Measurements from ENCODE around the gene LRRN3.

LRRN3 gene

DNA sequence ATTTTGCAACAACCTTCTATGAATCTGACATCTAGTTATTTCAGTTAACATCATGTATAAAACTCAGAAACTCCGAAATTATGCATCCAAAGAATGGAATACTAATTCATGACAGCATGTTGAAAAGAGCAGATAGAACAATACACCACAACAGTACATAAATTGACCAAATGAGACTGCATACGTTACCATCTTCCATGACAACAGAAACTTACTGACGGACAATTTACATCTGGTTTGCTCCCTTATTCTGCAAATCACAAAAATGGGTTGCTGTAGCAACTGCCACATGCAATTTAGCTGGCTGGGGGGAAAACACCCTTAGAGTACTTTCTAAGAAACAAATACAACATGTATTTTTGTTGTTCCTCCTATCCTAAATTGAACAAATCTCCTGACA lies 14.3 kb downstream of the LRRN3 start:
- in situ Hi-C loops (cut with MboI; ENCODE audit: low pct_unique_long_range_greater_than_20kb, low sequenced_read_pairs, unreplicated experiment), result no loop called here
- DNase-seq (ENCODE audit: low spot score), result no peak
- no peak for TF ChIP-seq CTCF (IDR thresholded peaks at IDR 0.05; ENCODE audit: extremely low read depth, insufficient read depth, missing control alignments)

DNA sequence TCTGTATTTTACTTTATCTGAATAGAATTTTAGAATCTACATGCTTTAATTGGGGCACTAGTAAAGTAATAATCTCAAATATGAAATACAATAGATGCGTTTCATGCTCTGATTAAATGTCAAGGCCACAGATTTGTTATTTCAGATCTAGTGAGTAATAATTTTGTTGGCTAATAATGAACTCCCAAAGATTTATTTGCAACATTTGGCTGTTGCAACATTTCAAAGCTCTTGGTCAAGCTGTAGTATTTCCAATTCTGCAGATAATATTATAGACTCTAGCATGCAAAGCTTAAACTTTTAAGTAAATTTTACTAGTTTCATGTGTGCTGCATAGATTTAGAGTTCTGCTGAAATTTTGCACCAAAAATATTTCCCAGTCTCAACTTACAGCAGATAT lies 16.7 kb downstream of the LRRN3 start:
- TF ChIP-seq CTCF (IDR thresholded peaks at IDR 0.05; ENCODE audit: extremely low read depth, insufficient read depth, missing control alignments), result no peak
- no peak for DNase-seq (ENCODE audit: low spot score)
- in situ Hi-C loops (cut with MboI; ENCODE audit: low pct_unique_long_range_greater_than_20kb, low sequenced_read_pairs, unreplicated experiment), result no loop called here

DNA sequence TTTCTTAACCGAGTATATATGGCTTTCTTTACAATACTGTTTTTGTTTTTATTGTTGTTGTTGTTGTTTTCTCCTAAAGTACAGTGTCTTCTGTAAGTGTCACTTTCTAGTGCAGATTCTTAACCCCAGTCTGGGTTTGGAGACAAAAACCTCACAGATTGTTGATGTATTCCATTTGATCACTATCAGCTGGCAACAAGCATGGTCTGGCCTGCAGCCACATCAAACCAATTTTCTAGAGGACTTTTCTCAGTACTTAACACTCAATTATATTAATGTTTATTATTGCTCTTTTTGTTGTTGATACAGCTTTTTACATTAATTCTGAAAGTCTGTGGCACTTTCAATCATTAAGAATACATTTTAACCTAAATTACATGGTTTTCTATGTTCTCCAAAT lies 17.1 kb downstream of the LRRN3 start:
- in situ Hi-C loops (cut with MboI; ENCODE audit: low pct_unique_long_range_greater_than_20kb, low sequenced_read_pairs, unreplicated experiment), result no loop called here
- DNase-seq (ENCODE audit: low spot score), result no peak
- no peak for TF ChIP-seq CTCF (IDR thresholded peaks at IDR 0.05; ENCODE audit: extremely low read depth, insufficient read depth, missing control alignments)

GRCh38 chr7:111108496-111108895 lies 17.6 kb downstream of the LRRN3 start:
- no peak for DNase-seq (ENCODE audit: low spot score)
- TF ChIP-seq CTCF (IDR thresholded peaks at IDR 0.05; ENCODE audit: extremely low read depth, insufficient read depth, missing control alignments), result no peak
- in situ Hi-C loops (cut with MboI; ENCODE audit: low pct_unique_long_range_greater_than_20kb, low sequenced_read_pairs, unreplicated experiment), result no loop called here

DNA sequence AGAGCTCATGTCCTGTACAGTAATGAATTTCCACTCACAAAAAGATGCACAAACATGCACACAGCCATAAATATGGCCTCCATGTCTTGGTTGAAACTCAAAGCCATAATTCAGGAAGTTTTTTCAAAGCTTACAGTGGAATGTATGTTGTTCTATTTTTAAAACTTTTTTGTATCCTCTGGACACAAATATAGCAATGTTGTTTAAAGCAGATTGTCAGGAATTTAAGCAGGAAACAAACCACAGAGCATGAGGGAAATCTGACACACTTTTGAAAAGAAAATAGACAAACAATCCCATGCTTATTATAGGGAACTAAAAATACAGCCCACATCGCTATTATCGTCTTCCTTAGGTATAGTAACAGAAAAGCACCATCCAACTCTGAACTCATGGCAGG lies 21.5 kb downstream of the LRRN3 start:
- in situ Hi-C loops (cut with MboI; ENCODE audit: low pct_unique_long_range_greater_than_20kb, low sequenced_read_pairs, unreplicated experiment), result no loop called here
- no peak for TF ChIP-seq CTCF (IDR thresholded peaks at IDR 0.05; ENCODE audit: extremely low read depth, insufficient read depth, missing control alignments)
- DNase-seq (ENCODE audit: low spot score), result no peak

DNA sequence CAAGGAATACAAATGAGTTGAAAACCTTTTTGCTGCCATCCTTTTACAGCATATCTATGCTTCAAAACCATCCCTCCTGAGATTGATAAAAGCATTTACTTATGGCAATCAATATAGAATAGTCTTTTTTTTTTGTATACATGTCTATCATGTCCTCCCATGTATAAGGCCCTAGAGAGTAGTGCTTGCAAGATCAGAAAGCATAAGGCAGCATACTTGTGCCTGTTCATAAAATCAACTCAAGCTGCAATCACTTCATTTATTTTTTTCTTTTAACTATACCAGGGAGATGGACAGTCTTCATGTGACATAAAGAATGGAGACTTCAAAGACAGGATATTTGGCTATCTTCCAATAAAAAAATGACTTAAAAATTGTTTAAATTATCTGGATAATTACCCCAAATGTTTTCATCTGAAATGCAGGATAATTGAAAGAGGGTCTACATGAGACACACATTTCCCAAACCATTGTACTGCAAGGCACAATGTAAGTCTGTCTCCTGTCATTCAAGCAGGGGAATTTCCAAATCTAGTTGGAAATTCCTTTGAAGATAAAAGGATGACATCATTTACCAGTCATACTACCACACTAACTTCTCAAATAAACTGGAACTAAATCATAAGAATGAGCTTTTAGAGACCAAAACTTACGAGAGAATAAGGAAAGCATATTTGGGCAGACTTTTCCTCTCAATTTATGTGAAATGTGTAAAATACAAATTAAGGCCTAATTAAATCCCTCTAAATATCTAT lies 22.5 kb downstream of the LRRN3 start:
- no peak for DNase-seq (ENCODE audit: low spot score)
- TF ChIP-seq CTCF (IDR thresholded peaks at IDR 0.05; ENCODE audit: extremely low read depth, insufficient read depth, missing control alignments), result no peak
- in situ Hi-C loops (cut with MboI; ENCODE audit: low pct_unique_long_range_greater_than_20kb, low sequenced_read_pairs, unreplicated experiment), result no loop called here
